GM18519 (cell line): ENCODE data around the gene SP100.

Experiments used
- ATAC-seq: cut with Tn5 transposase; IDR thresholded peaks from one replicate; pipeline ENCODE4 v1.9.1; 2021; ENCODE audit warnings: mild to moderate bottlenecking, moderate library complexity; ENCODE audit not compliant: unreplicated experiment, low FRiP score

Gene SP100

GRCh38 chr2:230592775-230593174, 176.8 kb downstream of the SP100 start:
- no peak for ATAC-seq
